Cardiac muscle cell (in vitro differentiated cells and primary cell): Measurements from ENCODE around the gene NIPAL3. TPM values are rescaled to one million over a fixed set of nuclear protein-coding genes. Genes with fewer than 3 reads are reported as not detected.

ENCODE experiments used
- DNase-seq, 2 donors: peaks; one replicate each; pipeline versions ENCODE4 v3.0.0 to v3.0.0-alpha.2; 2010 to 2017; ENCODE audit warnings: low read depth in 1 of 2, low spot score in 1 of 2
- H3K27ac ChIP-seq: fragments of 200-600 bp; sonication (generic); 2 replicates; pipeline ENCODE4 v1.5.1; 2016
- H3K27me3 ChIP-seq: fragments of 200-600 bp; sonication (generic); 2 replicates; pipeline ENCODE4 v1.6.0; 2016; ENCODE audit warnings: control low read depth
- H3K36me3 ChIP-seq: fragments of 200-600 bp; sonication (generic); 2 replicates; pipeline ENCODE4 v1.5.1; 2016; ENCODE audit warnings: control low read depth
- H3K4me1 ChIP-seq: fragments of 200-600 bp; sonication (generic); 2 replicates; pipeline ENCODE4 v1.8.1; 2017; ENCODE audit warnings: low read depth, mild to moderate bottlenecking, mixed run types
- H3K4me3 ChIP-seq: fragments of 200-600 bp; sonication (generic); 2 replicates; pipeline ENCODE4 v1.5.1; 2016; ENCODE audit warnings: mild to moderate bottlenecking
- H3K9me3 ChIP-seq: fragments of 200-600 bp; sonication (generic); 2 replicates; pipeline ENCODE4 v1.5.1; 2017; ENCODE audit warnings: low read depth, mild to moderate bottlenecking, control low read depth
- CTCF ChIP-seq: IDR thresholded peaks from 2 replicates; pipeline ENCODE4 v1.5.1; 2012; ENCODE audit warnings: low read depth, mild to moderate bottlenecking, low read length
- polyA plus RNA-seq: library from polyadenylated mRNA; unstranded; fragments of >200 nt; fragmentation: Nextera tagmentation; extraction: Ambion mirVana; gene quantifications from 2 replicates; pipeline ENCODE4 v1.2.1, GENCODE V29; 2016
- total RNA-seq: library from RNA; depleted of rRNA; stranded (reverse); fragments of >200 nt; gene quantifications from 2 replicates; pipeline ENCODE4 v1.2.3, GENCODE V29; 2016

NIPAL3 gene
- total and polyA plus RNA-seq, 2 experiments from 2014 or later = 19.0 to 32.2 TPM

GRCh38 chr1:24472527-24473251, 57.1 kb downstream of the NIPAL3 start:
- H3K9me3 ChIP-seq = no peaks in the 10 kb centered on the region
- TF ChIP-seq CTCF = no peak
- no peaks in the 10 kb centered on the region for H3K27me3 ChIP-seq
- H3K36me3 ChIP-seq = no peaks in the 10 kb centered on the region
- no peaks in the 10 kb centered on the region for H3K4me1 ChIP-seq
- H3K27ac ChIP-seq = no peak overlapping the region
- peak in 1 of 2 donors; percentile 53 for DNase-seq
- H3K4me3 ChIP-seq = no peak overlapping the region

GRCh38 chr1:24474193-24474592, 58.6 kb downstream of the NIPAL3 start:
- no peak overlapping the region for H3K4me3 ChIP-seq
- no peaks in the 10 kb centered on the region for H3K9me3 ChIP-seq
- no peaks in the 10 kb centered on the region for H3K27me3 ChIP-seq
- no peak overlapping the region for H3K27ac ChIP-seq
- no peaks in the 10 kb centered on the region for H3K36me3 ChIP-seq
- no peak for DNase-seq
- H3K4me1 ChIP-seq = no peaks in the 10 kb centered on the region
- no peak for TF ChIP-seq CTCF

GRCh38 chr1:24475700-24476099, 60.1 kb downstream of the NIPAL3 start:
- no peaks in the 10 kb centered on the region for H3K9me3 ChIP-seq
- H3K27ac ChIP-seq = no peak overlapping the region
- H3K4me1 ChIP-seq = no peaks in the 10 kb centered on the region
- no peak for DNase-seq
- H3K36me3 ChIP-seq = no peaks in the 10 kb centered on the region
- no peaks in the 10 kb centered on the region for H3K27me3 ChIP-seq
- H3K4me3 ChIP-seq = no peak overlapping the region
- no peak for TF ChIP-seq CTCF

GRCh38 chr1:24476571-24476970, 61.0 kb downstream of the NIPAL3 start:
- no peak for TF ChIP-seq CTCF
- no peak for DNase-seq
- Histone ChIP-seq H3K27ac (no peak overlapping the region), H3K36me3 (no peaks in the 10 kb centered on the region), H3K4me3 (no peak overlapping the region), H3K27me3 (no peaks in the 10 kb centered on the region), H3K9me3 (no peaks in the 10 kb centered on the region), H3K4me1 (no peaks in the 10 kb centered on the region)

- no peak for TF ChIP-seq CTCF
- Histone ChIP-seq H3K4me3 (no peak overlapping the region), H3K27ac (no peak overlapping the region), H3K9me3 (no peaks in the 10 kb centered on the region), H3K27me3 (no peaks in the 10 kb centered on the region), H3K36me3 (no peaks in the 10 kb centered on the region), H3K4me1 (no peaks in the 10 kb centered on the region)
- DNase-seq = no peak
Observed at GRCh38 chr1:24477309-24477708, 61.7 kb downstream of the NIPAL3 start.
